ENCODE measurements around the gene VKORC1. TPM values are rescaled to one million over a fixed set of nuclear protein-coding genes. Genes with fewer than 3 reads are reported as not detected.

VKORC1 gene
- total RNA-seq, 1 experiment from 2014 or later, result 83.8 TPM

DNA sequence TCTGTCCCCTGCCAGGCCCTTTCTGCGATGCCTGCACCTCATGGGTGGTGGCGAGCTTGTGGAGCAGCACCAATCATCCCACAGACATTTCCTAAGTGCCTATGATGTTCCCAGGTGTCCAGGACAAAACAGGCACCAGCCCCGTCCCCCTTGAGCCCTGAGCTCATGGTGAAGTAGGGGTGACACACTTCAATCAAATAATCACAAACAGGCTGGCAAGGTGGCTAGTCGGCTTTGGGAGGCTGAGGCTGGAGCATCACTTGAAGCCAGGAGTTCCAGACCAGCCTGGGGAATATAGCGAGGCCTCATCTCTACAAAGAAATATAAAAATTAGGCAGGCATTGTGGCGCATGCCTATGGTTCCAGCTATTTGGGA is 41.7 kb upstream of the VKORC1 start:
- Histone ChIP-seq H3K27me3 (ENCODE audit: insufficient read depth, low read length) (no peaks in the 10 kb centered on the region), H4K20me1 (ENCODE audit: insufficient read depth) (no peaks in the 10 kb centered on the region), H3K27ac (ENCODE audit: low read depth, low read length) (no peak overlapping the region; the same call in 1 of the 2 replicates), H3K36me3 (ENCODE audit: control insufficient read depth in 1 of 2, insufficient read depth in 2 of 2, low read length in 2 of 2) (peaks cover 8 to 11% of the 10 kb centered on the region in 2 experiments; a peak in 3 of 4 replicates), H3K9ac (ENCODE audit: low read length) (no peak overlapping the region), H2AFZ (ENCODE audit: low read depth, low read length, poor library complexity, severe bottlenecking) (no peak overlapping the region), H3K4me3 (replicated peaks in 1 of 2; ENCODE audit: low read depth in 1 of 2, low read length in 2 of 2) (no peak overlapping the region), H3K9me2 (ENCODE audit: insufficient read depth) (no peaks in the 10 kb centered on the region), H3K79me2 (ENCODE audit: insufficient read depth, low read length) (peaks cover 7% of the 10 kb centered on the region; the same call in 1 of the 2 replicates), H3K4me2 (ENCODE audit: low read length) (peak overlapping the region; percentile 99), H3K4me1 (ENCODE audit: control insufficient read depth in 1 of 2, insufficient read depth in 2 of 2, low read length in 2 of 2) (peaks cover 42 to 71% of the 10 kb centered on the region in 2 experiments), H3K9me3 (ENCODE audit: control insufficient read depth in 1 of 2, insufficient read depth in 1 of 2, low read depth in 1 of 2, low read length in 2 of 2) (no peaks in the 10 kb centered on the region)
- no TSS peak for BruUV-seq (replicated peaks)
- intact Hi-C loops (cut with micrococcal nuclease), result loop anchor here (5.0 kb wide), 2 partner anchors 64 to 321 kb away; partner anchors contain the start of genes ARMC5, ZNF646 and ZNF668
- TF ChIP-seq POLR2A (IDR thresholded peaks at IDR 0.05; ENCODE audit: borderline replicate concordance, extremely low read depth, insufficient read depth, insufficient read length), result no peak
- no peak for TF ChIP-seq SP1 (IDR thresholded peaks at IDR 0.05; ENCODE audit: low read depth)
- TF ChIP-seq FOSL1 (IDR thresholded peaks at IDR 0.05; ENCODE audit: low read depth), result no peak
- TF ChIP-seq, protein P1, sequence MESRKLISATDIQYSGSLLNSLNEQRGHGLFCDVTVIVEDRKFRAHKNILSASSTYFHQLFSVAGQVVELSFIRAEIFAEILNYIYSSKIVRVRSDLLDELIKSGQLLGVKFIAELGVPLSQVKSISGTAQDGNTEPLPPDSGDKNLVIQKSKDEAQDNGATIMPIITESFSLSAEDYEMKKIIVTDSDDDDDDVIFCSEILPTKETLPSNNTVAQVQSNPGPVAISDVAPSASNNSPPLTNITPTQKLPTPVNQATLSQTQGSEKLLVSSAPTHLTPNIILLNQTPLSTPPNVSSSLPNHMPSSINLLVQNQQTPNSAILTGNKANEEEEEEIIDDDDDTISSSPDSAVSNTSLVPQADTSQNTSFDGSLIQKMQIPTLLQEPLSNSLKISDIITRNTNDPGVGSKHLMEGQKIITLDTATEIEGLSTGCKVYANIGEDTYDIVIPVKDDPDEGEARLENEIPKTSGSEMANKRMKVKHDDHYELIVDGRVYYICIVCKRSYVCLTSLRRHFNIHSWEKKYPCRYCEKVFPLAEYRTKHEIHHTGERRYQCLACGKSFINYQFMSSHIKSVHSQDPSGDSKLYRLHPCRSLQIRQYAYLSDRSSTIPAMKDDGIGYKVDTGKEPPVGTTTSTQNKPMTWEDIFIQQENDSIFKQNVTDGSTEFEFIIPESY (IDR thresholded peaks at IDR 0.05; ENCODE audit: extremely low read depth, insufficient replicate concordance, low read length), result no peak
- TF ChIP-seq CEBPB (IDR thresholded peaks at IDR 0.05; ENCODE audit: low read depth), result no peak
- TF ChIP-seq POLR2AphosphoS5 (IDR thresholded peaks at IDR 0.05; ENCODE audit: low read depth, low read length), result no peak
- TF ChIP-seq SIN3A (IDR thresholded peaks at IDR 0.05; ENCODE audit: low read depth), result no peak
- TF ChIP-seq TCF7L2 (IDR thresholded peaks at IDR 0.05; ENCODE audit: borderline replicate concordance, extremely low read depth, insufficient read depth, insufficient read length), result no peak
- no peak for TF ChIP-seq CBX3 (IDR thresholded peaks at IDR 0.05; ENCODE audit: low read depth)
- no peak for TF ChIP-seq ELF1 (IDR thresholded peaks at IDR 0.05; ENCODE audit: borderline replicate concordance, low read depth)
- TF ChIP-seq ZFX (IDR thresholded peaks at IDR 0.05), result no peak
- TF ChIP-seq, protein P2, sequence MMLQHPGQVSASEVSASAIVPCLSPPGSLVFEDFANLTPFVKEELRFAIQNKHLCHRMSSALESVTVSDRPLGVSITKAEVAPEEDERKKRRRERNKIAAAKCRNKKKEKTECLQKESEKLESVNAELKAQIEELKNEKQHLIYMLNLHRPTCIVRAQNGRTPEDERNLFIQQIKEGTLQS (IDR thresholded peaks at IDR 0.05), result no peak
- no peak for TF ChIP-seq RAD21 (IDR thresholded peaks at IDR 0.05; ENCODE audit: low read depth)
- TF ChIP-seq, protein P3, sequence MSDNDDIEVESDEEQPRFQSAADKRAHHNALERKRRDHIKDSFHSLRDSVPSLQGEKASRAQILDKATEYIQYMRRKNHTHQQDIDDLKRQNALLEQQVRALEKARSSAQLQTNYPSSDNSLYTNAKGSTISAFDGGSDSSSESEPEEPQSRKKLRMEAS (IDR thresholded peaks at IDR 0.05), result no peak
- TF ChIP-seq EZH2phosphoT487 (IDR thresholded peaks at IDR 0.05; ENCODE audit: borderline replicate concordance), result no peak
- TF ChIP-seq, protein P4, sequence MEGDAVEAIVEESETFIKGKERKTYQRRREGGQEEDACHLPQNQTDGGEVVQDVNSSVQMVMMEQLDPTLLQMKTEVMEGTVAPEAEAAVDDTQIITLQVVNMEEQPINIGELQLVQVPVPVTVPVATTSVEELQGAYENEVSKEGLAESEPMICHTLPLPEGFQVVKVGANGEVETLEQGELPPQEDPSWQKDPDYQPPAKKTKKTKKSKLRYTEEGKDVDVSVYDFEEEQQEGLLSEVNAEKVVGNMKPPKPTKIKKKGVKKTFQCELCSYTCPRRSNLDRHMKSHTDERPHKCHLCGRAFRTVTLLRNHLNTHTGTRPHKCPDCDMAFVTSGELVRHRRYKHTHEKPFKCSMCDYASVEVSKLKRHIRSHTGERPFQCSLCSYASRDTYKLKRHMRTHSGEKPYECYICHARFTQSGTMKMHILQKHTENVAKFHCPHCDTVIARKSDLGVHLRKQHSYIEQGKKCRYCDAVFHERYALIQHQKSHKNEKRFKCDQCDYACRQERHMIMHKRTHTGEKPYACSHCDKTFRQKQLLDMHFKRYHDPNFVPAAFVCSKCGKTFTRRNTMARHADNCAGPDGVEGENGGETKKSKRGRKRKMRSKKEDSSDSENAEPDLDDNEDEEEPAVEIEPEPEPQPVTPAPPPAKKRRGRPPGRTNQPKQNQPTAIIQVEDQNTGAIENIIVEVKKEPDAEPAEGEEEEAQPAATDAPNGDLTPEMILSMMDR (IDR thresholded peaks at IDR 0.05 in 2 of 3, conservative IDR thresholded peaks at IDR 0.05 in 1 of 3; ENCODE audit: borderline replicate concordance in 1 of 3, insufficient read depth in 1 of 3, low read depth in 2 of 3, low read length in 2 of 3), result no peak
- ChIA-PET POLR2A (interaction anchor here (1.1 to 9.9 kb wide), 4 partner anchors 11 to 307 kb away, joined by 6 to 84 read pairs (median 8); partner anchors contain the start of genes KAT8 and ZNF843), RAD21 (ENCODE audit: low non-redundant PET in 1 of 2, low total read pairs in 2 of 2, uncharacterized antibody in 2 of 2, unreplicated experiment in 2 of 2) (no interaction called here), CTCF (no interaction called here)
- no peak for ATAC-seq
- DNase-seq (ENCODE audit: low read depth, low spot score), result no peak

All from HCT116 (cell line).